Omental fat pad (tissue), 4 donors: ENCODE measurements around the gene SYNPO2. TPM values are rescaled to one million over a fixed set of nuclear protein-coding genes. Genes with fewer than 3 reads are reported as not detected.

Experiments
- ATAC-seq: fragments of 150-250 bp; one replicate; pipeline ENCODE4 v1.9.1; 2016; ENCODE audit warnings: mild to moderate bottlenecking, moderate library complexity; ENCODE audit not compliant: low FRiP score
- DNase-seq: peaks from one replicate; pipeline ENCODE4 v3.0.0-alpha.2; 2019; ENCODE audit warnings: low spot score
- total RNA-seq, 4 donors: library from RNA; depleted of rRNA; stranded (reverse); fragments of >200 nt; gene quantifications; one replicate each; pipeline ENCODE4 v1.1.0, GENCODE V29; 2016
- TF ChIP-seq, protein P1 (sequence below), 3 donors: fragments of 450-650 bp; IDR thresholded peaks; one replicate each; pipeline ENCODE4 v1.5.1; 2016 to 2017; ENCODE audit warnings: antibody characterized with exemption in 3 of 3, mild to moderate bottlenecking in 3 of 3, moderate library complexity in 2 of 3

The SYNPO2 gene
- total RNA-seq, 4 donors from 2014 or later: 23.3 to 72.0 (median 41.3) TPM

- ATAC-seq: no peak
- no peak for DNase-seq
- TF ChIP-seq, protein P1, sequence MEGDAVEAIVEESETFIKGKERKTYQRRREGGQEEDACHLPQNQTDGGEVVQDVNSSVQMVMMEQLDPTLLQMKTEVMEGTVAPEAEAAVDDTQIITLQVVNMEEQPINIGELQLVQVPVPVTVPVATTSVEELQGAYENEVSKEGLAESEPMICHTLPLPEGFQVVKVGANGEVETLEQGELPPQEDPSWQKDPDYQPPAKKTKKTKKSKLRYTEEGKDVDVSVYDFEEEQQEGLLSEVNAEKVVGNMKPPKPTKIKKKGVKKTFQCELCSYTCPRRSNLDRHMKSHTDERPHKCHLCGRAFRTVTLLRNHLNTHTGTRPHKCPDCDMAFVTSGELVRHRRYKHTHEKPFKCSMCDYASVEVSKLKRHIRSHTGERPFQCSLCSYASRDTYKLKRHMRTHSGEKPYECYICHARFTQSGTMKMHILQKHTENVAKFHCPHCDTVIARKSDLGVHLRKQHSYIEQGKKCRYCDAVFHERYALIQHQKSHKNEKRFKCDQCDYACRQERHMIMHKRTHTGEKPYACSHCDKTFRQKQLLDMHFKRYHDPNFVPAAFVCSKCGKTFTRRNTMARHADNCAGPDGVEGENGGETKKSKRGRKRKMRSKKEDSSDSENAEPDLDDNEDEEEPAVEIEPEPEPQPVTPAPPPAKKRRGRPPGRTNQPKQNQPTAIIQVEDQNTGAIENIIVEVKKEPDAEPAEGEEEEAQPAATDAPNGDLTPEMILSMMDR (IDR thresholded peaks at IDR 0.05): no peak
Measured at GRCh38 chr4:118846979-118847378, 41.7 kb upstream of the SYNPO2 start.

DNA sequence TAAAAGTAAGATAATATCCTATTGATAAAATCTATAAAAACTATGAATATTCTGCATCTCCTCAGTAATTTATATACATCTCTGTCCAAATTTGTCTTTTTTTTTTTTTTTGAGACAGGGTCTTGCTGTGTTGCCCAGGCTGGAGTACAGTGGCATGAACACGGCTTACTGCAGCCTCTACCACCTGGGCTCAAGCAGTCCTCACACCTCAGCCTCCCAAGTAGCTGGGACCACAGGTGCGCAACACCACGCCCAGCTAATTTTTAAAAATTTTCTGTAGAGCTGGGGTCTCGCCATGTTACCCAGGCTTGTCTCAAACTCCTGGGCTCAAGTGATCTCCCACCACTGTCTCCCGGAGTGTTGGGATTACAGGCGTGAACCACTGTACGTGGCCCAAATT, 40.4 kb upstream of the SYNPO2 start:
- TF ChIP-seq, protein P1 (IDR thresholded peaks at IDR 0.05): no peak
- ATAC-seq (no peak), DNase-seq (no peak)

DNA sequence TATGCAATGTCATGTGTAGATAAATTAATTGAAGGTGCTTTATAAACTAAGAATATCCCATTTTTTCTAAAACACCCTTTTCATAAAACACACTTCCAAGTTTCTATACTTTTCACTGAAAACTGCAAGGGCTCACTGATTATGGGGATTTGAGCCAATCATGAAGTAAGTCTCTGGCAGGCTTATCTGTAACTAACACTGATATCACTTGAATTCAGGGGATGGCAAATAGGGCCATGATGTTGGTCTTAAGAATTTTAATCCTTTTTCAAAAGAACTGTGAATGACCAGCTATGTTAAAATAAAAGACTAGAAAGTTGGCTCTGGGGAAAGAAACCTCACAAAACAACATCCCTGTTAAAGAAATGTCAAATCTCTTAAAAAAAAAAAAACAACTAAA, 39.8 kb upstream of the SYNPO2 start:
- no peak for DNase-seq
- TF ChIP-seq, protein P1 (IDR thresholded peaks at IDR 0.05): no peak
- no peak for ATAC-seq

- TF ChIP-seq, protein P1 (IDR thresholded peaks at IDR 0.05): no peak
- ATAC-seq (no peak), DNase-seq (no peak)
Measured at GRCh38 chr4:118849867-118850487, 38.7 kb upstream of the SYNPO2 start.

- ATAC-seq (no peak), DNase-seq (no peak)
- TF ChIP-seq, protein P1 (IDR thresholded peaks at IDR 0.05): no peak
Measured at GRCh38 chr4:118850488-118851173, 38.0 kb upstream of the SYNPO2 start.

- no peak for DNase-seq
- no peak for ATAC-seq
- TF ChIP-seq, protein P1 (IDR thresholded peaks at IDR 0.05): no peak
Measured at GRCh38 chr4:118857760-118858159, 30.9 kb upstream of the SYNPO2 start.

DNA sequence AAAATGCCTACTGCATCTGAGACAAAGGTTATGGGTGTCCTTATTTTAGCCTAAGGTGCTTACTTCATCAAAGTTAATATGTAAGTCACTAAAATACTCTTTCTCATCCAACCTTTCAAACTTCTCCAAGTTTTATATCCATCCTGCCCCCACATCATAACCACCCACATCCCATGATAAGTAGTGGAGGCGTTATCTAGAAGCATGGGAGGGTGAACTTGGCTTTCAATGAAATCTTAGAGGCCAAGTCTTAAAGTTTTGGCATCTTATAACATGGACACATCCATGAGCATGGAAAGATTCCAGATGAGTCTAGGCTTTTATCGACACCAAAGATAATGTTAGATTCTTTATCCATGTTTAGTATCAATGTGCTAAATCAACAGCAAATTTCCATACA, 29.9 kb upstream of the SYNPO2 start:
- DNase-seq (no peak), ATAC-seq (no peak)
- TF ChIP-seq, protein P1 (IDR thresholded peaks at IDR 0.05): no peak
